IMR-90 (cell line): Measurements from ENCODE around the gene SIGLEC6. TPM values are rescaled to one million over a fixed set of nuclear protein-coding genes. Genes with fewer than 3 reads are reported as not detected.

Experiments used
- ATAC-seq: fragments of 200-7000 bp; cut with Tn5 transposase; 2 replicates; pipeline ENCODE4 v1.9.1; 2020; ENCODE audit warnings: low read depth, mild to moderate bottlenecking, moderate library complexity
- BruUV-seq: library from RNA; stranded (reverse); fragments of 400-500 nt; replicated peaks from 2 replicates; lab custom pipeline; 2021; lab: Mats Ljungman, UMichigan
- CTCF ChIA-PET: fragments of 300-600 bp; formaldehyde crosslinking; extraction: SDS; loops from one replicate; lab custom pipeline; 2021; ENCODE audit warnings: antibody characterized with exemption; lab: Yijun Ruan, JAX
- POLR2A ChIA-PET: fragments of 300-600 bp; sonication (Branson Sonifier 250); formaldehyde crosslinking; loops from one replicate; lab custom pipeline; 2022; ENCODE audit warnings: antibody characterized with exemption; ENCODE audit not compliant: unreplicated experiment; lab: Charles Lee
- DNase-seq: peaks from one replicate; pipeline ENCODE4 v3.0.0; 2013
- H2AFZ ChIP-seq: replicated peaks from 2 replicates; pipeline ENCODE3; 2013; ENCODE audit warnings: low read length, mild to moderate bottlenecking; ENCODE audit not compliant: poor library complexity
- H2AK5ac ChIP-seq: 2 replicates; pipeline ENCODE4 v1.6.1; 2013; ENCODE audit warnings: low read depth, low read length, inconsistent platforms
- H2AK9ac ChIP-seq: replicated peaks from 2 replicates; pipeline ENCODE3; 2013; ENCODE audit warnings: mild to moderate bottlenecking, low read depth, low read length, moderate library complexity; ENCODE audit not compliant: poor library complexity
- H2BK120ac ChIP-seq: 2 replicates; pipeline ENCODE4 v1.6.1; 2013; ENCODE audit warnings: low read depth, low read length, inconsistent platforms
- H2BK15ac ChIP-seq: 3 replicates; pipeline ENCODE4 v1.6.1; 2013; ENCODE audit warnings: low read depth, low read length, inconsistent platforms
- H2BK20ac ChIP-seq: 2 replicates; pipeline ENCODE4 v1.6.1; 2013; ENCODE audit warnings: low read depth, mild to moderate bottlenecking, inconsistent platforms, low read length, moderate library complexity
- H2BK5ac ChIP-seq: 2 replicates; pipeline ENCODE4 v1.6.1; 2013; ENCODE audit warnings: mild to moderate bottlenecking, low read depth, low read length, inconsistent platforms; ENCODE audit not compliant: poor library complexity, severe bottlenecking
- H3K14ac ChIP-seq: replicated peaks from 2 replicates; pipeline ENCODE4 v1.6.1; 2013; ENCODE audit warnings: low read depth, low read length, inconsistent platforms
- H3K18ac ChIP-seq: 2 replicates; pipeline ENCODE4 v1.6.1; 2013; ENCODE audit warnings: low read depth, low read length, control low read depth
- H3K23ac ChIP-seq: 2 replicates; pipeline ENCODE4 v1.6.1; 2013; ENCODE audit warnings: low read depth, low read length, inconsistent platforms
- H3K27ac ChIP-seq: 2 replicates; pipeline ENCODE4 v1.5.1; 2013; ENCODE audit warnings: mild to moderate bottlenecking, control low read depth, low read length; ENCODE audit not compliant: insufficient read depth
- H3K27me3 ChIP-seq: 2 replicates; pipeline ENCODE4 v1.6.1; 2013; ENCODE audit warnings: low read length; ENCODE audit not compliant: control insufficient read depth, insufficient read depth
- H3K36me3 ChIP-seq: 2 replicates; pipeline ENCODE4 v1.6.1; 2013; ENCODE audit warnings: low read length, mixed read lengths; ENCODE audit not compliant: control insufficient read depth, insufficient read depth
- H3K4ac ChIP-seq: 2 replicates; pipeline ENCODE4 v1.6.1; 2013; ENCODE audit warnings: low read depth, low read length, inconsistent platforms
- H3K4me1 ChIP-seq: 2 replicates; pipeline ENCODE4 v1.6.1; 2013; ENCODE audit warnings: low read length, mixed read lengths; ENCODE audit not compliant: control insufficient read depth, insufficient read depth
- H3K4me2 ChIP-seq: 2 replicates; pipeline ENCODE4 v1.6.1; 2013; ENCODE audit warnings: low read depth, mild to moderate bottlenecking, control low read depth, low read length, moderate library complexity
- H3K4me3 ChIP-seq: 2 replicates; pipeline ENCODE4 v1.5.1; 2013; ENCODE audit warnings: low read depth, mild to moderate bottlenecking, control low read depth, low read length, moderate library complexity; ENCODE audit not compliant: insufficient read depth
- H3K56ac ChIP-seq: 2 replicates; pipeline ENCODE4 v1.6.1; 2013; ENCODE audit warnings: low read length, inconsistent platforms; ENCODE audit not compliant: insufficient read depth; ENCODE audit errors: extremely low read depth
- H3K79me1 ChIP-seq, 2 experiments: 2 replicates each; pipeline ENCODE4 v1.6.1; 2013; ENCODE audit warnings: low read length in 2 of 2, inconsistent platforms in 1 of 2, low read depth in 1 of 2
- H3K9ac ChIP-seq: 2 replicates; pipeline ENCODE4 v1.6.1; 2013; ENCODE audit warnings: low read depth, low read length, control low read depth
- H3K9me1 ChIP-seq: 2 replicates; pipeline ENCODE4 v1.6.1; 2013; ENCODE audit warnings: low read length, inconsistent platforms; ENCODE audit not compliant: insufficient read depth
- H3K9me3 ChIP-seq: 2 replicates; pipeline ENCODE4 v1.6.1; 2013; ENCODE audit warnings: low read length; ENCODE audit not compliant: control insufficient read depth, insufficient read depth
- H4K20me1 ChIP-seq: 2 replicates; pipeline ENCODE4 v1.6.1; 2013; ENCODE audit warnings: low read length, inconsistent platforms; ENCODE audit not compliant: insufficient read depth
- H4K5ac ChIP-seq: 2 replicates; pipeline ENCODE4 v1.6.1; 2013; ENCODE audit warnings: mild to moderate bottlenecking, low read depth, low read length, control low read depth
- H4K8ac ChIP-seq, 2 experiments: 2 replicates each; pipeline ENCODE4 v1.6.1; 2013; ENCODE audit warnings: low read depth in 2 of 2, low read length in 2 of 2, control low read depth in 1 of 2, inconsistent platforms in 1 of 2
- H4K91ac ChIP-seq: 2 replicates; pipeline ENCODE4 v1.6.1; 2013; ENCODE audit warnings: low read depth, low read length, inconsistent platforms; ENCODE audit not compliant: insufficient read depth
- BHLHE40 ChIP-seq: fragments of 150-350 bp; IDR thresholded peaks from 2 replicates; pipeline ENCODE4 v1.6.1; 2016; ENCODE audit warnings: mild to moderate bottlenecking, low read depth, low read length
- CEBPB ChIP-seq: IDR thresholded peaks from 2 replicates; pipeline ENCODE4 v1.6.1; 2012; ENCODE audit warnings: low read depth, low read length, improper control_type of control experiment
- CHD1 ChIP-seq: IDR thresholded peaks from 2 replicates; pipeline ENCODE4 v1.6.1; 2012; ENCODE audit warnings: low read depth, low read length, improper control_type of control experiment
- FOS ChIP-seq: fragments of 150-350 bp; IDR thresholded peaks from 2 replicates; pipeline ENCODE4 v1.6.1; 2016; ENCODE audit warnings: low read depth, low read length
- MAFK ChIP-seq: IDR thresholded peaks from 2 replicates; pipeline ENCODE4 v1.6.1; 2012; ENCODE audit warnings: low read depth, low read length, improper control_type of control experiment
- MAZ ChIP-seq: IDR thresholded peaks from 2 replicates; pipeline ENCODE4 v1.6.1; 2012; ENCODE audit warnings: low read depth, mild to moderate bottlenecking, low read length, improper control_type of control experiment, moderate library complexity, borderline replicate concordance
- MXI1 ChIP-seq: IDR thresholded peaks from 2 replicates; pipeline ENCODE4 v1.6.1; 2012; ENCODE audit warnings: low read depth, mild to moderate bottlenecking, low read length, moderate library complexity, borderline replicate concordance
- NFE2L2 ChIP-seq: fragments of 150-350 bp; IDR thresholded peaks from 2 replicates; pipeline ENCODE4 v1.6.1; 2016; ENCODE audit warnings: low read depth, mild to moderate bottlenecking, low read length
- POLR2A ChIP-seq: IDR thresholded peaks from 2 replicates; pipeline ENCODE4 v1.6.1; 2012; ENCODE audit warnings: mild to moderate bottlenecking, low read depth, low read length
- RCOR1 ChIP-seq: IDR thresholded peaks from 2 replicates; pipeline ENCODE4 v1.6.1; 2012; ENCODE audit warnings: mild to moderate bottlenecking, low read length, improper control_type of control experiment; ENCODE audit not compliant: insufficient replicate concordance
- SMC3 ChIP-seq: fragments of 150-350 bp; IDR thresholded peaks from 2 replicates; pipeline ENCODE4 v1.6.1; 2016; ENCODE audit warnings: low read depth, mild to moderate bottlenecking, antibody characterized with exemption, low read length, moderate library complexity
- WGBS, 2 experiments: methylation state at CpG; one replicate each; pipeline versions ENCODE4 v1.1.5 to v1.1.7; 2013; ENCODE audit warnings: missing lambda C conversion rate in 2 of 2; ENCODE audit not compliant: insufficient read length in 1 of 2; ENCODE audit errors: extremely low coverage in 2 of 2; 5-methylcytosine and 5-hydroxymethylcytosine counted together
- dilution Hi-C: fragments of 300-500 bp; cut with HindIII; formaldehyde crosslinking; loops from one replicate; pipeline ENCODE4 v1.14.3; 2018; ENCODE audit warnings: low sequenced_read_pairs; ENCODE audit not compliant: unreplicated experiment
- in situ Hi-C: fragments of 300-500 bp; cut with MboI; formaldehyde crosslinking; loops from 3 replicates; pipeline ENCODE4 v1.14.3; 2019; ENCODE audit warnings: low sequenced_read_pairs, inconsistent platforms, mixed read lengths
- intact Hi-C: fragments of 100-400 bp; cut with micrococcal nuclease; formaldehyde crosslinking; loops from 2 replicates; pipeline ENCODE4 v1.10.0; 2022
- polyA plus RNA-seq, 3 experiments: library from polyadenylated mRNA; depleted of rRNA; stranded (reverse); fragments of >200 nt; gene quantifications; 2 replicates each; pipeline ENCODE4 v1.2.3, GENCODE V29; 2012; ENCODE audit warnings: low replicate concordance in 1 of 3
- total RNA-seq: library from RNA; depleted of rRNA; stranded (reverse); fragments of >200 nt; gene quantifications from 2 replicates; pipeline ENCODE4 v1.2.3, GENCODE V29; 2012
- TF ChIP-seq, protein P1 (sequence below): fragments of 150-350 bp; IDR thresholded peaks from 2 replicates; pipeline ENCODE4 v1.6.1; 2017; ENCODE audit warnings: mild to moderate bottlenecking, antibody characterized with exemption, low read length, low read depth
- TF ChIP-seq, protein P2 (sequence below): fragments of 150-350 bp; IDR thresholded peaks from 2 replicates; pipeline ENCODE4 v1.6.1; 2016; ENCODE audit warnings: low read depth, mild to moderate bottlenecking, low read length, moderate library complexity, borderline replicate concordance

Gene SIGLEC6
- total and polyA plus RNA-seq, 2 of the 4 experiments (the other 2 are of a cell fraction), result not detected

DNA sequence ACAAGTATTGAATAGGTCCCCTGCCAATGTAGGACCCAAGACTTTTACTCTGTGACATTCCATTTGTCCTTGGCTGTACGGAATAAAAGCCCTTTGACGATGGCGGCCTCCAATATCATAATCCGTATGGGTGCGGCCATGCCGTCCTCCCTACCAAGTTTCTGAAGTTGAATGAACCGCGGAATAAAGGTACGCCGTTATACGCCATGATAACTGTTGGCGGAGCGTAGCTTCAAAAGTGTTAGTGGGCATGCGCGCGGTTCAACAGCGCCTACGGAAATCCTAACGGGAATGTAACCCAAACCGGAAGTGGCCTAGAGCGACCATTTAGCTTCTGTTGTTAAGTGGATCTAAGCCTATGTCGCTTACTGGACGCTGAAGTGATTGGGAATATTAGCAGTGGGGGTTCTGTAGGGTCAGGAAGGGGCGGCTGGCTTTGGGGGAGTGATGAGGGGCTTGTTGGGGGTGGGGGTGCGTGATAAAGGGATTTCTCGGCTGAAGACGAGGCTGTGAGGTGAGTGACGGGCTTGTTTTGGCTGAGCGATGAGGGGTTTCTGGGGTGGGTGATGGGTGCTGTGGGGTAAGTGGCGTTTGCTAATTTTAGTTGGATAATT lies 39.6 kb upstream of the SIGLEC6 start, which contains the start of gene ZNF175:
Gene ZNF175, plus strand, starts transcription at position 322 of the 614 bp plus-strand sequence. CDS start 2,047 bp downstream, outside the sequence.
- Histone ChIP-seq H3K9ac (peak within 1 kb of the TSS; percentile 85), H2AK5ac (peak within 1 kb of the TSS; percentile 97), H3K36me3 (peaks cover 6% of the 10 kb centered on the region; the same call in 1 of the 2 replicates), H4K8ac (peak within 1 kb of the TSS; percentile 23 to 78; a peak in 3 of 4 replicates), H3K4me2 (peak within 1 kb of the TSS; percentile 97), H3K18ac (peak within 1 kb of the TSS; percentile 14; the same call in 1 of the 2 replicates), H4K91ac (peak within 1 kb of the TSS; percentile 14; the same call in 1 of the 2 replicates), H2BK20ac (peak within 1 kb of the TSS; percentile 72; the same call in 1 of the 2 replicates), H3K27ac (peak within 1 kb of the TSS; percentile 78), H3K4me1 (peaks cover 12% of the 10 kb centered on the region), H3K4me3 (peak within 1 kb of the TSS; percentile 74), H2BK120ac (peak within 1 kb of the TSS; percentile 78; the same call in 1 of the 2 replicates), H2AK9ac (peak within 1 kb of the TSS; percentile 94), H2BK5ac (peak within 1 kb of the TSS; percentile 56), H3K23ac (peak within 1 kb of the TSS; percentile 70), H3K14ac (peak within 1 kb of the TSS; percentile 56), H3K27me3 (no peaks in the 10 kb centered on the region), H3K79me1 (peaks cover 0 to 23% of the 10 kb centered on the region in 2 experiments; a peak in 2 of 4 replicates), H4K20me1 (peaks cover 7% of the 10 kb centered on the region), H3K9me1 (0 out of 2 replicates have a peak, but pooled peaks cover 7% of the 10 kb centered on the region), H4K5ac (peak within 1 kb of the TSS; percentile 19; the same call in 1 of the 2 replicates), H3K9me3 (no peaks in the 10 kb centered on the region), H2BK15ac (peak within 1 kb of the TSS; percentile 53; the same call in 1 of the 3 replicates), H3K4ac (peak within 1 kb of the TSS; percentile 65), H2AFZ (peak within 1 kb of the TSS; percentile 84), H3K56ac (peak within 1 kb of the TSS; percentile 55; the same call in 1 of the 2 replicates)
- BruUV-seq, result no TSS peak
- CTCF ChIA-PET, result no interaction called here
- peak; percentile 96 for DNase-seq
- peak; percentile 94 for ATAC-seq
- dilution Hi-C loops (no loop called here), in situ Hi-C loops (no loop called here), intact Hi-C loops (loop anchor here (1.0 kb wide), 1 partner anchor 23 kb away; no protein-coding TSS in a partner anchor)
- 0% methylated on average over 9 of the region's 30 CpGs; no CpG with 5 or more reads in 1 of the 2 experiments for WGBS, 2 experiments
- POLR2A ChIA-PET, result interaction anchor here (0.7 kb wide), 1 partner anchor 23 kb away, joined by 6 read pairs; no protein-coding TSS in a partner anchor
- TF ChIP-seq, protein P1, sequence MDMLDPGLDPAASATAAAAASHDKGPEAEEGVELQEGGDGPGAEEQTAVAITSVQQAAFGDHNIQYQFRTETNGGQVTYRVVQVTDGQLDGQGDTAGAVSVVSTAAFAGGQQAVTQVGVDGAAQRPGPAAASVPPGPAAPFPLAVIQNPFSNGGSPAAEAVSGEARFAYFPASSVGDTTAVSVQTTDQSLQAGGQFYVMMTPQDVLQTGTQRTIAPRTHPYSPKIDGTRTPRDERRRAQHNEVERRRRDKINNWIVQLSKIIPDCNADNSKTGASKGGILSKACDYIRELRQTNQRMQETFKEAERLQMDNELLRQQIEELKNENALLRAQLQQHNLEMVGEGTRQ, result no peak
- TF ChIP-seq CEBPB (no peak), MAZ (0 out of 2 replicates have a peak, but pooled peaks have one; percentile 7), SMC3 (no peak), NFE2L2 (no peak), MXI1 (peak; percentile 83; the same call in 1 of the 2 replicates), MAFK (no peak), CHD1 (no peak), BHLHE40 (no peak), FOS (no peak), POLR2A (peak; percentile 75), RCOR1 (no peak)
- TF ChIP-seq, protein P2, sequence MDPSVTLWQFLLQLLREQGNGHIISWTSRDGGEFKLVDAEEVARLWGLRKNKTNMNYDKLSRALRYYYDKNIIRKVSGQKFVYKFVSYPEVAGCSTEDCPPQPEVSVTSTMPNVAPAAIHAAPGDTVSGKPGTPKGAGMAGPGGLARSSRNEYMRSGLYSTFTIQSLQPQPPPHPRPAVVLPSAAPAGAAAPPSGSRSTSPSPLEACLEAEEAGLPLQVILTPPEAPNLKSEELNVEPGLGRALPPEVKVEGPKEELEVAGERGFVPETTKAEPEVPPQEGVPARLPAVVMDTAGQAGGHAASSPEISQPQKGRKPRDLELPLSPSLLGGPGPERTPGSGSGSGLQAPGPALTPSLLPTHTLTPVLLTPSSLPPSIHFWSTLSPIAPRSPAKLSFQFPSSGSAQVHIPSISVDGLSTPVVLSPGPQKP, result no peak; the same call in 1 of the 2 replicates
